ENCODE data around the gene SLC6A11. TPM values are rescaled to one million over a fixed set of nuclear protein-coding genes. Genes with fewer than 3 reads are reported as not detected.

The SLC6A11 gene
- total RNA-seq, 2 experiments from 2014 or later, result not detected

GRCh38 chr3:10952525-10952924 lies 136.5 kb downstream of the SLC6A11 start:
- no peaks in the 10 kb centered on the region for H3K4me1 ChIP-seq (ENCODE audit: insufficient read depth, low read length, poor library complexity, severe bottlenecking)
- H3K79me2 ChIP-seq (ENCODE audit: insufficient read depth, low read depth, low read length), result no peaks in the 10 kb centered on the region
- BruUV-seq (replicated peaks), result no TSS peak
- intact Hi-C loops (cut with micrococcal nuclease; ENCODE audit: unreplicated experiment), result no loop called here
- DNase-seq (ENCODE audit: low spot score), result no peak
- no peak overlapping the region for H3K4me2 ChIP-seq (ENCODE audit: low read length)
- no peak overlapping the region for H2AFZ ChIP-seq (ENCODE audit: low read length)
- no peaks in the 10 kb centered on the region for H3K36me3 ChIP-seq (ENCODE audit: insufficient read depth, low read length)
- ChIA-PET CTCF (ENCODE audit: unreplicated experiment) (no interaction called here), POLR2A (no interaction called here)
- no peaks in the 10 kb centered on the region for H3K9me3 ChIP-seq (ENCODE audit: low read length)
- no peaks in the 10 kb centered on the region for H3K9me2 ChIP-seq (ENCODE audit: insufficient read depth, low read length)
- no peak overlapping the region for H3K4me3 ChIP-seq (ENCODE audit: low read depth, low read length, poor library complexity, severe bottlenecking)
- TF ChIP-seq EZH2phosphoT487 (IDR thresholded peaks at IDR 0.05; ENCODE audit: borderline replicate concordance, low read depth, low read length), result no peak
- no peak for TF ChIP-seq CTCF (conservative IDR thresholded peaks at IDR 0.05; ENCODE audit: low read length)
- no peak overlapping the region for H3K27ac ChIP-seq (ENCODE audit: low read depth, low read length, poor library complexity, severe bottlenecking)
- no peaks in the 10 kb centered on the region for H4K20me1 ChIP-seq (ENCODE audit: insufficient read depth, low read length)

GRCh38 chr3:10954740-10955139 lies 138.7 kb downstream of the SLC6A11 start:
- no peaks in the 10 kb centered on the region for H3K4me1 ChIP-seq (ENCODE audit: insufficient read depth, low read length, poor library complexity, severe bottlenecking)
- H3K27ac ChIP-seq (ENCODE audit: low read depth, low read length, poor library complexity, severe bottlenecking), result no peak overlapping the region
- no peaks in the 10 kb centered on the region for H3K79me2 ChIP-seq (ENCODE audit: insufficient read depth, low read depth, low read length)
- no peaks in the 10 kb centered on the region for H3K9me2 ChIP-seq (ENCODE audit: insufficient read depth, low read length)
- H3K4me3 ChIP-seq (ENCODE audit: low read depth, low read length, poor library complexity, severe bottlenecking), result no peak overlapping the region
- H3K4me2 ChIP-seq (ENCODE audit: low read length), result no peak overlapping the region
- no peaks in the 10 kb centered on the region for H3K9me3 ChIP-seq (ENCODE audit: low read length)
- TF ChIP-seq CTCF (conservative IDR thresholded peaks at IDR 0.05; ENCODE audit: low read length) (no peak), EZH2phosphoT487 (IDR thresholded peaks at IDR 0.05; ENCODE audit: borderline replicate concordance, low read depth, low read length) (no peak)
- intact Hi-C loops (cut with micrococcal nuclease; ENCODE audit: unreplicated experiment), result no loop called here
- H3K36me3 ChIP-seq (ENCODE audit: insufficient read depth, low read length), result no peaks in the 10 kb centered on the region
- ChIA-PET CTCF (ENCODE audit: unreplicated experiment) (no interaction called here), POLR2A (no interaction called here)
- no TSS peak for BruUV-seq (replicated peaks)
- no peak for DNase-seq (ENCODE audit: low spot score)
- no peaks in the 10 kb centered on the region for H4K20me1 ChIP-seq (ENCODE audit: insufficient read depth, low read length)
- no peak overlapping the region for H2AFZ ChIP-seq (ENCODE audit: low read length)

- Histone ChIP-seq H3K4me1 (ENCODE audit: insufficient read depth, low read length, poor library complexity, severe bottlenecking) (no peaks in the 10 kb centered on the region), H3K27ac (ENCODE audit: low read depth, low read length, poor library complexity, severe bottlenecking) (no peak overlapping the region), H2AFZ (ENCODE audit: low read length) (no peak overlapping the region), H4K20me1 (ENCODE audit: insufficient read depth, low read length) (no peaks in the 10 kb centered on the region), H3K9me2 (ENCODE audit: insufficient read depth, low read length) (no peaks in the 10 kb centered on the region), H3K4me2 (ENCODE audit: low read length) (no peak overlapping the region), H3K79me2 (ENCODE audit: insufficient read depth, low read depth, low read length) (no peaks in the 10 kb centered on the region), H3K4me3 (ENCODE audit: low read depth, low read length, poor library complexity, severe bottlenecking) (no peak overlapping the region), H3K36me3 (ENCODE audit: insufficient read depth, low read length) (no peaks in the 10 kb centered on the region), H3K9me3 (ENCODE audit: low read length) (no peaks in the 10 kb centered on the region)
- no TSS peak for BruUV-seq (replicated peaks)
- ChIA-PET POLR2A (no interaction called here), CTCF (ENCODE audit: unreplicated experiment) (no interaction called here)
- intact Hi-C loops (cut with micrococcal nuclease; ENCODE audit: unreplicated experiment), result no loop called here
- TF ChIP-seq EZH2phosphoT487 (IDR thresholded peaks at IDR 0.05; ENCODE audit: borderline replicate concordance, low read depth, low read length) (no peak), CTCF (conservative IDR thresholded peaks at IDR 0.05; ENCODE audit: low read length) (no peak)
- no peak for DNase-seq (ENCODE audit: low spot score)
These were observed 139.9 kb downstream of the SLC6A11 start for GRCh38 chr3:10955711-10956453.

Measured in OCI-LY7 (cell line).